Measurements from ENCODE around the gene PAK4.
"Not testable (repeated sequence)": the region's sequence is repeated elsewhere in the genome, so short reads cannot be mapped to it uniquely, and the experiment has no call there.

Gene PAK4

GRCh38 chr19:39103151-39103550, 22.4 kb upstream of the PAK4 start:
- no peak for DNase-seq

- DNase-seq, result no peak
Observed at GRCh38 chr19:39104186-39104596, 21.4 kb upstream of the PAK4 start.

- DNase-seq, result no peak
Observed at GRCh38 chr19:39106194-39106593, 19.4 kb upstream of the PAK4 start.

- DNase-seq, result no peak
Observed at GRCh38 chr19:39109641-39110040, 15.9 kb upstream of the PAK4 start.

GRCh38 chr19:39110263-39110967, 15.2 kb upstream of the PAK4 start:
- DNase-seq, result peak; percentile 17

GRCh38 chr19:39111593-39112199, 13.9 kb upstream of the PAK4 start:
- no peak for DNase-seq

- peak; percentile 16 for DNase-seq
Observed at GRCh38 chr19:39112338-39112890, 13.2 kb upstream of the PAK4 start.

- no peak for DNase-seq
Observed at GRCh38 chr19:39113199-39113598, 12.4 kb upstream of the PAK4 start.

- no peak for DNase-seq
Observed at GRCh38 chr19:39115105-39115847, 10.3 kb upstream of the PAK4 start.

- DNase-seq, result not testable (repeated sequence)
Observed at GRCh38 chr19:39117023-39117422, 8.6 kb upstream of the PAK4 start.

GRCh38 chr19:39119830-39120229, 5.8 kb upstream of the PAK4 start:
- DNase-seq, result no peak

- DNase-seq, result no peak
Observed at GRCh38 chr19:39122934-39123731, 2.5 kb upstream of the PAK4 start.

GRCh38 chr19:39124136-39124764, 1.3 kb upstream of the PAK4 start:
- no peak for DNase-seq

GRCh38 chr19:39125199-39125553, 410 bp upstream of the PAK4 start:
- DNase-seq, result no peak

GRCh38 chr19:39126312-39127187, 964 bp downstream of the PAK4 start:
- peak; percentile 89 for DNase-seq

- no peak for DNase-seq
Observed at GRCh38 chr19:39127812-39128515, 2.4 kb downstream of the PAK4 start.

- no peak for DNase-seq
Observed at GRCh38 chr19:39128516-39129079, 3.0 kb downstream of the PAK4 start.

- no peak for DNase-seq
Observed at GRCh38 chr19:39129116-39129515, 3.5 kb downstream of the PAK4 start.

- DNase-seq, result no peak
Observed at GRCh38 chr19:39130337-39131254, 5.0 kb downstream of the PAK4 start.
